SK-N-MC (cell line): ENCODE results near the gene NOVA2.

Experiments used
- DNase-seq: peaks from one replicate; pipeline ENCODE4 v3.0.0-alpha.2; 2011; ENCODE audit warnings: low read depth, low spot score
- H3K27ac ChIP-seq: fragments of 200-600 bp; sonication (generic); 2 replicates; pipeline ENCODE4 v1.5.1; 2016; ENCODE audit warnings: mixed run types
- H3K36me3 ChIP-seq: fragments of 200-600 bp; sonication (generic); 2 replicates; pipeline ENCODE4 v1.6.1; 2017; ENCODE audit warnings: antibody characterized with exemption, low read length, mixed read lengths; ENCODE audit not compliant: insufficient read depth
- H3K4me3 ChIP-seq: fragments of 200-600 bp; sonication (generic); 2 replicates; pipeline ENCODE4 v1.5.1; 2016
- H3K9ac ChIP-seq: fragments of 200-600 bp; sonication (generic); 2 replicates; pipeline ENCODE4 v1.8.0; 2017; ENCODE audit warnings: mixed run types, mixed read lengths; ENCODE audit not compliant: insufficient read length
- H3K9me3 ChIP-seq: fragments of 200-600 bp; sonication (generic); 2 replicates; pipeline ENCODE4 v1.6.1; 2017; ENCODE audit warnings: low read depth, mild to moderate bottlenecking, antibody characterized with exemption, low read length, moderate library complexity, mixed read lengths
- EZH2 ChIP-seq: fragments of 200-600 bp; sonication (generic); IDR thresholded peaks from one replicate; pipeline ENCODE4 v1.6.1; 2017; ENCODE audit warnings: antibody characterized with exemption
- FOXP2 ChIP-seq: optimal IDR thresholded peaks from 2 replicates; pipeline ENCODE3; 2011; ENCODE audit warnings: mild to moderate bottlenecking, moderate library complexity; ENCODE audit not compliant: insufficient read depth; ENCODE audit errors: extremely low read length, control extremely low read depth
- POLR2AphosphoS5 ChIP-seq: IDR thresholded peaks from 2 replicates; pipeline ENCODE4 v1.6.1; 2012; ENCODE audit warnings: mild to moderate bottlenecking, low read depth, low read length, borderline replicate concordance

Gene NOVA2

GRCh38 chr19:45924891-45925447 is 48.7 kb downstream of the NOVA2 start:
- TF ChIP-seq FOXP2 (no peak), POLR2AphosphoS5 (no peak), EZH2 (no peak)

GRCh38 chr19:45922281-45922680 is 51.4 kb downstream of the NOVA2 start:
- no peak overlapping the region for H3K4me3 ChIP-seq
- no peaks in the 10 kb centered on the region for H3K9me3 ChIP-seq
- no peak overlapping the region for H3K9ac ChIP-seq
- TF ChIP-seq EZH2 = no peak
- TF ChIP-seq POLR2AphosphoS5 = no peak
- TF ChIP-seq FOXP2 = no peak
- DNase-seq = no peak
- no peak overlapping the region for H3K27ac ChIP-seq
- no peaks in the 10 kb centered on the region for H3K36me3 ChIP-seq

More at GRCh38 chr19:45924891-45925447, 48.7 kb downstream of the NOVA2 start:
- Histone ChIP-seq H3K27ac (no peak overlapping the region), H3K9me3 (no peaks in the 10 kb centered on the region), H3K4me3 (no peak overlapping the region), H3K36me3 (no peaks in the 10 kb centered on the region), H3K9ac (no peak overlapping the region)
- DNase-seq = no peak

- Histone ChIP-seq H3K27ac (no peak overlapping the region), H3K9ac (no peak overlapping the region), H3K9me3 (no peaks in the 10 kb centered on the region), H3K4me3 (no peak overlapping the region), H3K36me3 (no peaks in the 10 kb centered on the region)
- TF ChIP-seq EZH2 = no peak
- TF ChIP-seq POLR2AphosphoS5 = no peak
- no peak for TF ChIP-seq FOXP2
- DNase-seq = no peak
Measured at GRCh38 chr19:45920458-45920857, 53.2 kb downstream of the NOVA2 start.

GRCh38 chr19:45919678-45920077 is 54.0 kb downstream of the NOVA2 start:
- no peak for DNase-seq
- TF ChIP-seq POLR2AphosphoS5 (no peak), EZH2 (no peak), FOXP2 (no peak)
- no peaks in the 10 kb centered on the region for H3K36me3 ChIP-seq
- H3K9ac ChIP-seq = no peak overlapping the region
- H3K9me3 ChIP-seq = no peaks in the 10 kb centered on the region
- no peak overlapping the region for H3K4me3 ChIP-seq
- no peak overlapping the region for H3K27ac ChIP-seq

GRCh38 chr19:45918721-45919120 is 54.9 kb downstream of the NOVA2 start:
- DNase-seq = no peak
- no peak overlapping the region for H3K4me3 ChIP-seq
- H3K36me3 ChIP-seq = no peaks in the 10 kb centered on the region
- no peak overlapping the region for H3K9ac ChIP-seq
- TF ChIP-seq EZH2 = no peak
- no peak for TF ChIP-seq FOXP2
- no peak for TF ChIP-seq POLR2AphosphoS5
- H3K27ac ChIP-seq = no peak overlapping the region
- no peaks in the 10 kb centered on the region for H3K9me3 ChIP-seq

GRCh38 chr19:45917421-45918091 is 56.1 kb downstream of the NOVA2 start:
- TF ChIP-seq FOXP2 (no peak), EZH2 (no peak), POLR2AphosphoS5 (no peak)
- Histone ChIP-seq H3K9ac (no peak overlapping the region), H3K36me3 (no peaks in the 10 kb centered on the region), H3K4me3 (no peak overlapping the region), H3K27ac (no peak overlapping the region), H3K9me3 (no peaks in the 10 kb centered on the region)
- no peak for DNase-seq

GRCh38 chr19:45913874-45914830 is 59.5 kb downstream of the NOVA2 start, which contains the start of gene NANOS2:
Gene NANOS2, minus strand, starts transcription at chr19:45914778. Its CDS starts 85 bp downstream, at chr19:45914693.
- no peak for TF ChIP-seq FOXP2
- no peak for TF ChIP-seq EZH2
- TF ChIP-seq POLR2AphosphoS5 = no peak
- Histone ChIP-seq H3K27ac (no peak within 1 kb of the TSS), H3K36me3 (no peaks in the 10 kb centered on the region), H3K9me3 (no peaks in the 10 kb centered on the region), H3K4me3 (no peak within 1 kb of the TSS), H3K9ac (no peak within 1 kb of the TSS)
- no peak for DNase-seq

GRCh38 chr19:45911291-45911690 is 62.4 kb downstream of the NOVA2 start:
- TF ChIP-seq POLR2AphosphoS5 = no peak
- no peak for TF ChIP-seq EZH2
- no peak for TF ChIP-seq FOXP2
- DNase-seq = no peak
- no peak overlapping the region for H3K4me3 ChIP-seq
- no peak overlapping the region for H3K9ac ChIP-seq
- H3K36me3 ChIP-seq = no peaks in the 10 kb centered on the region
- H3K9me3 ChIP-seq = no peaks in the 10 kb centered on the region
- H3K27ac ChIP-seq = no peak overlapping the region
